GM21423 (cell line): ENCODE results near the gene RFT1.

Source experiments
- ATAC-seq: cut with Tn5 transposase; IDR thresholded peaks from one replicate; pipeline ENCODE4 v1.9.1; 2021; ENCODE audit warnings: mild to moderate bottlenecking, moderate library complexity; ENCODE audit not compliant: unreplicated experiment

Gene RFT1

GRCh38 chr3:53130179-53131061, at the start of gene RFT1:
Gene RFT1 (minus strand): TSS chr3:53130435. CDS start chr3:53130400, 35 bp downstream.
- ATAC-seq = peak; percentile 76

DNA sequence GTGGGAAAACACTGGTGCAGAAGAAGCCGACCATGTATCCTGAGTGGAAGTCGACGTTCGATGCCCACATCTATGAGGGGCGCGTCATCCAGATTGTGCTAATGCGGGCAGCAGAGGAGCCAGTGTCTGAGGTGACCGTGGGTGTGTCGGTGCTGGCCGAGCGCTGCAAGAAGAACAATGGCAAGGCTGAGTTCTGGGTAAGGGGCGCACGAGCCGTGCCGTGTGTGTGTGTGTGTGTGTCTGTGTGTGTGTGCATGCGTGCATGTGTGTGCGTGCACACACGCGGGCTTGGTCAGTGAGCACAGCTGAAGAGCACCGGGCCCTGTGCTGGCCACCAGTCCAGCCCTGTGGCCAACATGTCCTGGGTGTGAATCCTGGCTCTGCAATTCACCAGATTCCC, 49.3 kb upstream of the RFT1 start:
- no peak for ATAC-seq

GRCh38 chr3:53178246-53178645, 48.0 kb upstream of the RFT1 start:
- no peak for ATAC-seq

GRCh38 chr3:53175613-53176540, 45.6 kb upstream of the RFT1 start:
- ATAC-seq = no peak

DNA sequence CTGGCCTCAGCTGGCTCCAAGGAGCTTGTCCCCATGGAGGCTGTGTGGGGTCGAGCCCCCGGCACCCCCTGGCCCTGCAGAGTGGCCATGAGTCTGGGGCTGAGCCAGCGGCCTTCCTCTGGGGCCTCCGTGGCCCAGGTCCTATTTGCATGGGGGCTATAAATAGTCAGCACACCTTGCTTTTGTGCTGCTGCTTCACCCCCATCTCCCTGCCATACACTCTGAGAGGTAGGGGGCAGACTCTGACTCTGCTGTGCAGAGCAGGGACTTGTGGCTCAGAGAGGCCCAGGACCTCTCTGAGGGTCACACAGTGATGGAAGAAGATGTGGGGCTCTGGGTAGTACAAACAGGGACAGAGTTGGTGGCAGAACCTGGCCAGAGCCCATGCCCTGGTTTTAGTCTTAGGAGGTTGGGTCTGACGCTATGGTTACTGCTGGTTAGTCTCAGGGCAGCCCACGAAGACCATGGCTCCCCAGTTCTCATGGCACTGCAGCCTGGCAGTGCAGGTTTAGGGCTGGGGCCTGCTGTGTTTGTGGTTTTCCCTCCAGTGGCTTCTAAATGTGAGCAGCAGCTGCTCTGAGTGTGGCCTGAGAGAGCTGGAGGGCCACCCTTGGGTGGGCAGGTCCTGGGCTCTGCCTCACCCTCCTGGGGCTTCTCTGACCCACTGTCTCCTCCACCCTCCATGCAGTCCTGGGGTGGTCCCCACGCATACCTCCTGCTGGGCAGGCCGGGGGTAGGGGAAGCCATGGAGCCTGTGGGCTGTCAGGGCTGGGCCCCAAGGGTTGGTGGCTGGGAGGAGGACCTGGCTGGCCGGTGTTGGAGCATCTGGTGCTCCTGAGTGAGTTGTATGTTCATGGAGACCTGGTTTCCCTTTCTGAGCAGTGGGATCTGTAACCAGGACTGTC, 44.4 kb upstream of the RFT1 start:
- peak; percentile 48 for ATAC-seq

- no peak for ATAC-seq
These were observed 42.9 kb upstream of the RFT1 start for GRCh38 chr3:53173107-53173506.

- ATAC-seq = no peak
These were observed 41.7 kb upstream of the RFT1 start for GRCh38 chr3:53171827-53172505.

GRCh38 chr3:53171064-53171418, 40.8 kb upstream of the RFT1 start:
- no peak for ATAC-seq

GRCh38 chr3:53170325-53171063, 40.3 kb upstream of the RFT1 start:
- peak; percentile 49 for ATAC-seq

DNA sequence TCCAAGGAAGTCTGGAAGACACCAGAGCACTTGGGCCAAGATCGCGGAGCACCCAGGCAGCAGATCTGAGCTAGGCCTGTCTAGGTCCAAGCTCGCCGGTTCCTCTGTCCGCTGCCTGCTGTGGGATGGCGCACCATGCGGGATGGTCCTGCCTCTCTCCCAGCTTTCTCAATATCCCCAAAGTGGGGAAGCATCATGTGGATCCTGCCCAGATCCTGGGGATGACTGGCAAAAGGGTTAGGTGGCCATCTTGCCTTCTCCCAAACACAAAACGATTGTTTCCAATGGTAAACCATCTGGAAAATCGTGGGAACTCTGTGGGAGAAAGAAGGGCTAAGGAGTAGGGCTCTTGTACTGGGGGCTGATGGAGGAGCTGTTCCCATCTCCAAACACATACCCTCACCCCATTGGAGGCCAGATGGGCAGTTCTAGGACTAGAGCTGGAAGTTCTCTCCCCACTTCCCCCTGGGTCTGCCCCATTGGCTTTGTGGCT, 39.6 kb upstream of the RFT1 start:
- no peak for ATAC-seq

GRCh38 chr3:53169045-53169831, 39.0 kb upstream of the RFT1 start:
- no peak for ATAC-seq

- no peak for ATAC-seq
These were observed 38.1 kb upstream of the RFT1 start for GRCh38 chr3:53168175-53168923.

- ATAC-seq = no peak
These were observed 37.4 kb upstream of the RFT1 start for GRCh38 chr3:53167418-53168174.

- ATAC-seq = no peak
These were observed 36.6 kb upstream of the RFT1 start for GRCh38 chr3:53166781-53167291.

DNA sequence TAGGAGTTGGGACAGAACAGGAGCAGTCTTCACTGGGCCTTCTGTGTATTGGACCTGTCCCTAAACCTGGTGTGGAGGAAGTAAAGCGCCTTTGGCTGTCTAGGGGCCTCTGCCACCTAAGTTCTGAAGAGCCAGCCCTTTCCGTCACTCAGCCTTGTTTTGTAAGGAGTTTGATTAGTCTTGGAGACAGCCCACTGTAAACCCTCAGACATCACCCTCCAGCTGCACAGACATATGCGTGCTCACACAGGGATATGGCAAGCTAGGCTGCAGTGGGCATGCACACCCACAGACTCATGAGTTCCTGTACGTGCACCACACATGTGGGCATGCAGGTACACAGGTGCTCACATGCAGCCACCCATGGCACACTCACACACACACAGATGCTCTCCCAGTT, 36.0 kb upstream of the RFT1 start:
- no peak for ATAC-seq

DNA sequence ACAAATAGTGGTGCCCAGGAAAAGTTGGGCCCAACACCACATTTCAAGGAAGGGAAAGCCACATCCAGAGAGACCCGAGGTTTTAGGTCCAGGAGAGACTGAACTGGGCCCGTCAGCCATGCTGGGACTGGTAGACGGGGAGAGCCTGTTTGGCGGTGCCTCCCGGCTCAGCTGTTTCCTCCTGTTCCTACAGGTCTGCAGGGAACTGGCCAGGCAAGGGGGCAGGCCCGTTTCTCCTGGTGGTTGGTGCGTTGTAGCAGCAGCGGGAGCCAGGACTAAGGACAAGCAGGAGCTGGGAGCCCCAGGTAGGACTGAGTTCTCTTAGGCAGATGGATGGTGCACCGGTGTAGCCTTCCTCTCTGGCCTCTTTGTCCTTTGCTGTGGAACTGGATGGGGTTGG, 34.7 kb upstream of the RFT1 start:
- ATAC-seq = no peak
